HG03280 (cell line): ENCODE results near the gene FOSL1.
"Not testable (repeated sequence)": the region's sequence is repeated elsewhere in the genome, so short reads cannot be mapped to it uniquely, and the experiment has no call there.

ENCODE experiments used
- ATAC-seq: cut with Tn5 transposase; IDR thresholded peaks from one replicate; pipeline ENCODE4 v1.9.1; 2021; ENCODE audit warnings: mild to moderate bottlenecking, moderate library complexity; ENCODE audit not compliant: unreplicated experiment

Gene FOSL1

DNA sequence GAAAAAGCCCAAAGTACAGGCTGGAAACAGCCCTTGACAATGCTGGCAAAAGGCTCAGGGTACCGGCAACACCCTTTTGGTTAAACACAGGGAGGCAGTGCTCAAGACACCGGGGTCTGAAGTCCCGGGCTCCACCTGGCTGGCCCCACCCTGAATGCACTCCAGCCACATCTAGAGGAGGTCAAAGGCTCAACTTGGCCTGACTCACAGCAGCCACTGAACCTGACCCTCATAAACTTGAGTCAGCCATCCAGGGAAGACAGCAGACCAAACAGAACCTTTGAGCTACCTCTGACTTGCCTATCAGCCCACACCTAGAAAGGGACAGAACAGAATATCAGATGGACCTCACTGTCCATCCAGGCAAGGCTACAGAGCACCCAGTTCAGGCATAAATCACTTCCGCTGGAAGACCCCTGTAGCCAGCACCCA is 46.0 kb downstream of the FOSL1 start:
- no peak for ATAC-seq

DNA sequence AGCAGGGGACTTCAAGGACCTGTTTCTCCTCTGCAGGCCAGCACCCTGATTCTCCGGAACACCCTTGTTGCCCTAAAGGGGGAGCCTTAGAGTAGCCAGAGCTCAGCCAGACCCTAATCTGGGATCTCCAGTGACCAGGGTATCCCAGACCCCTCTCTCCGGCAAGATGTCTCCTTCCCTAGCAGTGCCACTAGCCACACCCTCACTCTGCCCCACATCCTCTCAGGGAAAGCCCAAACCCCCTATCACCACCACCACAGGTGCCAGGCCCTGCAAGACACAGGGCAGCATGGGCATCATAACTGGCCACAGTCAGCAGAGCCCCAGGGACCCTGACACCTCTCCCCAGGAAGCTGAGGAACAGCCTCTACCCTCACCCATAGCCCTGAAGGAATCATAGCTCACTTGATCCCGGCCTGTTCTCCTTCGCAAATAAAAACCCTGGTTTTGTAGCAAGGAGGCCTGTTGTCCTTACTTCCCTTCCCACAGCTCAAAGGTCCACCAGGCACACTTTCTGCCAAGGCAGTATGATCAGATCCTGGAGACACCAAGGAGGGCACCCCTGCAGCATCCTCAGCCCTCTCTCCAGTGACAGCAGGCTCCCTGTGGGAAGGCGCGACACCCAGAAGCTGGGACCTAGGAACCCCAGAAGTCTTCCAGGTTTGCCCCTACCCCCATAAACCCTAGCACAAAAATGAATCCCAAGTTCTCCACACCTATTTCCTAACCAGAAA is 46.8 kb downstream of the FOSL1 start:
- no peak for ATAC-seq

DNA sequence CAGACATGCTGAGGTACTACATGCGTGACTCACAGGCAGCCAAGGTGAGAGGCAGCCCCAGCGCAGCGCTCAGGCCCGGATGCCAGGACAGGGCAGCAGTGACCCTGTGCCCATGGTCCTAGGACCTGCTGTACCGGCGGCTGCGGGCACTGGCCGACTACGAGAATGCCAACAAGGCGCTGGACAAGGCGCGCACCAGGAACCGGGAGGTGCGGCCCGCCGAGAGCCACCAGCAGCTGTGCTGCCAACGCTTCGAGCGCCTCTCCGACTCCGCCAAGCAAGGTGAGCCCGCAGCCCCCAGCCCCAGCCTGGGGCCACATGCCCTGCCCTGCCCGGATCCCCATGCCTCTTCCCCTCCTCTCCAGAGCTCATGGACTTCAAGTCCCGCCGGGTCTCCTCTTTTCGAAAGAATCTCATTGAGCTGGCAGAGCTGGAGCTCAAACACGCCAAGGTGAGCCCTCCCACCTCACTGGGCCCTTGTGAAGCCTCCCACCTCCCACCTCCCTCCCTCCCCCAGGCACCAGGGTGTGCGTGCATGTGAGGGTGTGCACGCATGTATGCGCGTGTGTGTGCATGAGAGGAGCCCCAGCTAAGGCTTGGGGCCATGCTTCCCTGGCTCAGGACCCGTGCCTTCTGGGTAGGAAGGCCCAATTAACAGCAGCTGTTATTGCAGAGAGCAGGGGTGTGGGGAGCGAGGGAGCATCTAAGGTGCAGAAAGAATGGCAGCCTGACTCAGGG is 47.5 kb downstream of the FOSL1 start:
- no peak for ATAC-seq

DNA sequence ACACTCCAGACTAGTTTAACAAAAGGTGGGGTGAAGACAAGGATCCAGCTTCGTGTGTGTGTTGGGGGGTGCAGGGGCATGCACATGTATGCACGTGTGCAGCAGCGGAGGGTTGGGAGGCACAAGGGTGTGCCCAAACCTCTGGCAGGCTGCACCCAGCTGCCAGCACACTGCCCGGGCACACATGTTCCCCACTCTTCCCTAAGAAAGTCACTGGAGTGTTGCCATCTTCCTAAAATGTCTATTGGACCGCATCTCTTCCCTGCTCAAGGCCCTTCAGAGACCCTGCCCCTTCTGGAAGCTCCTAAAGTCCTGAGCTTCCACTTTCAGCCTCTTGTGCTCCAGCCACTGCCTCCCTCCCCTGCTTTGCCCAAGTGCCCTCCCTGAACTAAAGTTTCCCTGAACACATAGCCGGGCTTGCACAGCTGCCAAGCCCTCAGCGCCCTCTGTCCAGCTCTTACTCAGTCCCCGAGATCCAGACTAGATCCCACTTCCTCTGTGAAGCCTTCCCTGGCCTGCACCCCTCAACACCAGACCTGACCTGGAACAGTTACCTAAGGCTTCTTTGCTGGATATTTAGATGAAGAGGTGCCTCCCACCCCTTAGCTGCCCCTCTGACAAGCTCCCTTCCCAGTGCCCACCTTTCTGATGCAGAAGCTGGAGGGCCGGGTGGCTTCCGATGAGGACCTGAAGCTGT is 48.2 kb downstream of the FOSL1 start:
- ATAC-seq: no peak

DNA sequence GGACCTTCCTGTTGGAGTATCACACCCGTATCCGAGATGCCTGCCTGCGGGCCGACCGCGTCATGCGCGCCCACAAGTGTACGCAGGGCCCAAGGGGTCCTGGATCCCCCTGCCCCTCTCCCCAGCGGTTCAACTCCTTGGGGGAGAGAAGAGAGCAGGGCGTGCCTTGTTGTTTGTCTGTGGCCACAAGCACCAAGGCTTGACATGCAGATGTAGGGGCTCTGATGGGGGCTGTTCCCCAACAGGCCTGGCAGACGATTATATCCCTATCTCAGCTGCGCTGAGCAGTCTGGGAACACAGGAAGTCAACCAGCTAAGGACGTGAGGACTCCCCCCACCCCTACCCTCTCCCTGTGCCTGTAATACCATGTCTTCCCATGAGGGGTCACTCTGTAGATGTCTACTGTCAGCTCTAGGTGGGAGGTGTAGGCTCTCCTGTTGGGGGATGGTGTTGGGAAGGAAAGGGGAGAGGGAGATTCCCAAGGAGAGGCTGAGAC is 49.1 kb downstream of the FOSL1 start:
- ATAC-seq: no peak

DNA sequence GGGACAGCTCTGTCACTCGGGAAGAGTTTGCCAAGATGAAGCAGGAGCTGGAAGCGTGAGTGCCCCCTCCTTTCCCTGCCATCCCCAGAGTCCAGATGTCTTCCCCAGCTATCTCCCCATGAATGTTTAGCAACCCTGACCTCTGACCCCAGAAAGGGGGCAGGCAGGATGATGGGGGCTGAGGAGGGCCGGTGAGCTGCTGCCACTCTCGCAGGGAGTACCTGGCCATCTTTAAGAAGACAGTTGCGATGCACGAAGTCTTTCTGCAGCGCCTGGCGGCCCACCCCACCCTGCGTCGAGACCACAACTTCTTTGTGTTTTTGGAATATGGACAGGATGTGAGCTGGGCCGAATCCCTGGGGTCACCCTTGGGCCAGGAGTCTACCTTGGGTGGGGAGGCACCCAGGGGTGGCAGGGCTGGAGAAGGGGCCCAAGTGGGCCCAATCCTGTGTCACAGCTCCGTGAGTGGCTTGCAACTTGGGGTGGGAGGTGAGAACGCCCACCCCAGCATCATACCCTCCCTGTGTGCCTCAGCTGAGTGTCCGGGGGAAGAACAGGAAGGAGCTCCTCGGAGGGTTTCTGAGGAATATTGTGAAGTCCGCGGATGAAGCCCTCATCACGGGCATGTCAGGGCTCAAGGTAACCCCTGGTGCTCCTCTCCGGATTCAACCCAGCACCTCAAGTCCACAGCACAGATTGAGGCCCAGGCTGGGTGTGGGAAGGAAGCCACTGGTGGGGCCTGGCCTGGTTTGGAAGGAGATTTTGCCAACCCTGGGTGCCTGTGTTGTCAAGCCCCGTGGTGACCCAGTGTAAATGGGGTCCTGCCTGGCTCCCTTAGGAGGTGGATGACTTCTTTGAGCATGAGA is 49.7 kb downstream of the FOSL1 start:
- ATAC-seq: no peak

DNA sequence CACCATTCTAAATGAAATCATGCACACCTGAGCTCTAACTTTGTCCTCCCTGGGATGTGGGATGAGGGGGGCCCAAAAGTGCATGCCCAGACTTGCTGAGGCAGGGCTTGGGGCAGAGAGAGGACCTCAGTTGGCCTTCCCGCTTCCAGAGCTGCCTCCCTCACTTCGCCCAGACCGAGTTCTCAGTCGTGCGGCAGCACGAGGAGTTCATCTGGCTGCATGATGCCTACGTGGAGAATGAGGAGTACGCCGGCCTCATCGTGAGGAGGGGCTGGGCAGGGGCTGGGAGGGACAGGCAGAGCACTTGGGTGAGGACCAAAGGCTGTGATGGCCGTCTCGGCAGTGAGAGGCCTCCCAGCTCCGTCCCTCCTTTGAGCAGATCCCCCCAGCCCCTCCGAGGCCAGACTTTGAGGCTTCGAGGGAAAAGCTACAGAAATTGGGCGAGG is 50.4 kb downstream of the FOSL1 start:
- no peak for ATAC-seq

DNA sequence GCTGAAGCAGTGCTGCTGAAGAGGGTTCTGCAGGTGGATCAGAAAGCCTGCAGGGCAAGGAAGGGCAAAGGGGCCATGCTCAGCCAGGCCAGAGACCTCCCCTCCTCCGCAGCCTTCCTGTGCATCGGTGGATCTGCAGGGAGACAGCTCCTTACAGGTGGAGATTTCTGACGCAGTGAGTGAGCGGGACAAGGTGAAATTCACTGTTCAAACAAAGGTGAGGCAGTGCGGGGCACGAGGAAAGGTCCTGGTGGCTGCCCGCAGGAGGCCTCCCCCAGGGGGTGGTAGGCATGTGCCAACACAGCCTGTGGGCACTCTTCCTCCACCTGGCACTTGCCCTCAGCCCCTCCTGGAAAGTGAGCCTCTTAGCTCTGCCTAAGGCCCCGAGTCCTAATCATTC is 50.8 kb downstream of the FOSL1 start:
- no peak for ATAC-seq

DNA sequence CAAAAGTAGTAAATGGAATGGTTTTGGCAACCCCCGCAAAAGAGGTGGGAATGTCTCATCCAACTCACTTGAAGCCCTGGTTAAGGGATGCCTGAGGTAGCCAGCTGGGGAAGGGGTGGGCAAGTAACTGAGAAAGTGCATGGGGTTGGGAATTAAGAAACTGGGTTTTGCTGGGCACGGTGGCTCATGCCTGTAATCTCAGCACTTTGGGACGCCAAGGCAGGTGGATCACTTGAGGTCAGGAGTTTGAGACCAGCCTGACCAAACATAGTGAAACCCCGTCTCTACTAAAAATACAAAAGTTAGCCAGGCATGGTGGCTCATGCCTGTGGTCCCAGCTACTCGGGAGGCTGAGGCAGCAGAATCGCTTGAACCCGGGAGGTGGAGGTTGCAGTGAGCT is 51.5 kb downstream of the FOSL1 start:
- not testable (repeated sequence) for ATAC-seq

DNA sequence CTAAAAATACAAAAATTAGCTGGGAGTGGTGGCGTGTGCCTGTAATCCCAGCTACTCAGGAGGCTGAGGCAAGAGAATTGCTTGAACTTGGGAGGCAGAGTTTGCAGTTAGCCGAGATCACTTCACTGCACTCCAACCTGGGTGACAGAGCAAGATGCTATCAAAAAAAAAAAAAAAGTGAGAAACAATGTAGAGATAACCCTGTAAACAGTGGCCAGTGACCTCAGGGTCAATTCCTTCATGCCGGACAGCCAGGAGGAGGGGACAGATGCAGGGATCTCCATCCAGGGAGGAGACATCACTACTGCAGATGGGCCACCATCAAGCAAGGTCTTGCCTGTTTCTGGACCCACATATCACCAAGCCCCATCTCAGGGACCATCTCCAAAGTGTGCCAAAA is 52.4 kb downstream of the FOSL1 start:
- ATAC-seq: no peak

DNA sequence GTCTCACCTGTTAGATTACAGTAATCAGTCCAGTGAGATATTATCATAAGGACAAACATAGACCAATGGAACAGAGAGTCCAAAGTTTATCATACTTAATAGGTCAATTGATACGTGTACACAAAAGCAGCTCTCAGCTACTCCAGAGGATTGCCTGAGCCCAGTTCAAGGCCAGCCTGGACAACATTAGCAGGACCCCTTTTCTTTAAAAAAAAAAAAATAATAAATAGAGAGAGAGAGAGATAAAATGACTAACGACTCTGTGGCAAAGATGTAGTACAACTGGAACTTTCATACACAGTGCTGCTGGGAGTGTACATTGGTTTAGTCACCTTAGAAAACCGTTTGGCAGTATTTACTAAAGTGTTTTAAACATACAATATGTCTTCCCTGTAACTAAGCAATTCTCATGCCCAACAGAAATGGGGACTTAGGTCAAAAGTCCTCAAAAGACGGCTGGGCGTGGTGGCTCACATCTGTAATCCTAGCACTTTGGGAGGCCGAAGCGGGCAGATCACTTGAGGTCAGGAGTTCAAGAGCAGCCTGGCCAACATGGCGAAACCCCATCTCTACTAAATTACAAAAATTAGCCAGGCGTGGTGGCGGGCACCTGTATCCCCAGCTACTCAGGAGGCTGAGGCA is 55.8 kb downstream of the FOSL1 start:
- no peak for ATAC-seq

DNA sequence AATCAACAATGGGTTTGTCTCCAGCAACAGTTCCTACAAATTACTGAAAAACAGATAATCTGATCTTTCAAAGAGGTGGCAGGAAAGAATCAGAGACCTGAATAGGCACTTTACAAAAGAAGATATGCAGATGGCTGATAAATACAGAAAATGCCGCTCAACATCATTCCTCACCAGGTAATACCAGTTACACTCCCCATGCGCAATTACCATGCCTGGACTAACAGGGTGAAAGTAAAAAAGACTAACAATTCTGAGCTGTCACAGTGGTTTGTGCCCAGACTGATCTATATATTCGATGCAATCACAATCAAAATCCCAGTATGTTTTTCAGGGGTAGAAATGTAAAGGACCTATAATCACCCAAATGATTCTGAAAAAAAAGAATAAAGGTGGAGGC is 56.4 kb downstream of the FOSL1 start:
- ATAC-seq: no peak

DNA sequence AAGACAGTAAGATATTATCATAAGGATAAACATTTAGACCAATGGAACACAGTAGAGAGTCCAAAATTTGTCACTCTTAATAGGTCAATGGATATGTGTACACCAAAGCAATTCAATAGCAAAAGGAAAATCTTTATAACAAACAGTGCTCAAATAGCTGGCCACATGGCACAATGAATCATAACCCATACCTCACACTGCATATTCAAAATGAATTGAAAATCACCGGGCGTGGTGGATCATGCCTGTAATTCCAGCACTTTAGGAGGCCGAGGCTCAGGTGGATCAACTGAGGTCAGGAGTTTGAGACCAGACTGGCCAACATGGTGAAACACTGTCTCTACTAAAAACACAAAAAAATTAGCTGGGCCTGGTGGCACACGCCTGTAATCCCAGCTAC is 58.0 kb downstream of the FOSL1 start:
- no peak for ATAC-seq
